NCI-H2227 (cell line): ENCODE measurements around the gene ADIRF.
"Not testable (repeated sequence)": the region's sequence is repeated elsewhere in the genome, so short reads cannot be mapped to it uniquely, and the experiment has no call there.

ENCODE experiments used
- DNase-seq: peaks from one replicate; lab custom pipeline; 2025; ENCODE audit not compliant: unreplicated experiment; lab: John Stamatoyannopoulos, UW

Gene ADIRF

DNA sequence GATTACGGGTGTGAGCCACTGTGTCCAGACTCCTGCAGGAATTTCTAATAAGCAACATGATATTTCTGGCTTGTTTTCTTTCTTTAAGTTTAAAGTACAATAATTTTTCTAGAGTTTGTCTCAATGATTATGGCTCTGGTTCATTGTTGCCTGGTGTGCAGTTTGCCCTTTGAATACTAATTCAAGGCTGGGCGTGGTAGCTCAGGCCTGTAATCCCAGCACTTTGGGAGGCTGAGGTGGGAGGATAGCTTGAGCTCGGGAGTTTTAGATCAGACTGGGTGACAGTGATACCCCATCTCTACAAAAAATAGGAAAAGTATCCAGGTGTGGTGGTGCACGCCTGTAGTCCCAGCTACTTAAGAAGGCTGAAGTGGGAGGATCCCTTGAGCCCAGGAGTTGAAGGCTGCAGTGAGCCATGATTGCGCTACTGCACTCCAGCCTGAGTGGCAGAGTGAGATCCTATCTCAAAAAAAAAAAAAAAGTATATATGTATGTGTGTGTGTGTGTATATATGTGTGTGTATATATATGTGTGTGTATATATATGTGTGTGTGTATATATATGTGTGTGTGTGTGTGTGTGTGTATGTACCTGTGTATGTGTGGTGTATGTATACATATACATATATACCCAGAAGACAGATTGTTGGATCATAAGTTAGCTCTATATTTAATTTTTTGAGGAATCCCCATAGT lies 8.2 kb downstream of the ADIRF start:
- DNase-seq = no peak

- not testable (repeated sequence) for DNase-seq
Measured at GRCh38 chr10:86978457-86978856, 10.2 kb downstream of the ADIRF start.

- no peak for DNase-seq
Measured at GRCh38 chr10:86979296-86979818, 11.1 kb downstream of the ADIRF start.

GRCh38 chr10:86979977-86980448 lies 11.7 kb downstream of the ADIRF start:
- DNase-seq = no peak

- not testable (repeated sequence) for DNase-seq
Measured at GRCh38 chr10:86981020-86981419, 12.7 kb downstream of the ADIRF start.

- no peak for DNase-seq
Measured at GRCh38 chr10:86981716-86982115, 13.4 kb downstream of the ADIRF start.

GRCh38 chr10:86984498-86984897 lies 16.2 kb downstream of the ADIRF start:
- not testable (repeated sequence) for DNase-seq

DNA sequence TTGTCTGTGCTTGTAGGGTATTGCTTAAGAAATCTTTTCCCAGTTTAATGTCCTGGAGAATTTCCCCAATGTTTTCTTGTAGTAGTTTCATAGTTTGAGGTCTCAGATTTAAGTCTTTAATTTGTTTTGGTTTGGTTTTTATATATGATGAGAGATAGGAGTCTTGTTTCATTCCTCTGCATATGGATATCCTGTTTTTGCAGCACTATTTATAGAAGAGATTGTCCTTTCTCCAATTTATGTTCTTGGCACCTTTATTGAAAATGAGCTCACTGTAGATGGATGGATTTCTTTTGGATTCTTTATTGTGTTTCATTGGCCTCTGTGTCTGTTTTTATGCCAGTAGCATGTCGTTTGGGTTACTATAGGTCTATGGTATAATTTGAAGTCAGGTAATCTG lies 20.2 kb downstream of the ADIRF start:
- DNase-seq = no peak

DNA sequence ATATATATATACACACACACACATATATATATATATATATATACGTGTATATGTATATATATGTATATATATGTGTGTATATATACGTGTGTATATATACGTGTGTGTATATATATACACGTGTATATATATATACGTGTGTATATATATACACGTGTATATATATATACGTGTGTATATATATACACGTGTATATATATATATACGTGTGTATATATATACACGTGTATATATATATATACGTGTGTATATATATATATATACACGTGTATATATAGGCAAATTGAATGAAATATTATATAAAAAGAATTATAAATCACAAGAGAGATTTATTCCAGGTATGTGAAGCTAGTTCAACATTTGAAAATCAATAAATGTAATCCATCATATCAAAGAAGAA lies 23.1 kb downstream of the ADIRF start:
- DNase-seq = not testable (repeated sequence)

- no peak for DNase-seq
Measured at GRCh38 chr10:86992456-86992855, 24.2 kb downstream of the ADIRF start.

- DNase-seq = no peak
Measured at GRCh38 chr10:86992929-86993328, 24.6 kb downstream of the ADIRF start.

- not testable (repeated sequence) for DNase-seq
Measured at GRCh38 chr10:86999802-87000403, 31.6 kb downstream of the ADIRF start.

- DNase-seq = no peak
Measured at GRCh38 chr10:87000491-87000890, 32.2 kb downstream of the ADIRF start.

DNA sequence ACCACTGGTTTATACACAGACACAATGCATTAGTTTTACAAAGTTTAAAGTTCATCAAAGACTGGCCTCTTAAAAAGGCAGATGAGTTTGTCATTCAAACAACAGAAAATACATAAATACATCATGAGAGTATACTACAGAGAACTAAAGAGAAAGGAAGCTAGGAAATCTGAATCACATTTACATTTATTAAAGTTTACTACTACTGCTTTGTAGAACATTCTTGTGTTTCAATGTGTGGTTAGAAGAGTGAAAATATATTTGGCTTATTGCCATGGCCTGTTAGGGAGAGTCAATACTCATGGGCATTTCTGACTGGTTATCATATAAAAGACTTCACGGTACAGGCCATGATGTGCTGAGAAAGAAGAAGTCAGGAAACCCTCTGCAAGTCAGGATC lies 38.8 kb downstream of the ADIRF start:
- DNase-seq = not testable (repeated sequence)

DNA sequence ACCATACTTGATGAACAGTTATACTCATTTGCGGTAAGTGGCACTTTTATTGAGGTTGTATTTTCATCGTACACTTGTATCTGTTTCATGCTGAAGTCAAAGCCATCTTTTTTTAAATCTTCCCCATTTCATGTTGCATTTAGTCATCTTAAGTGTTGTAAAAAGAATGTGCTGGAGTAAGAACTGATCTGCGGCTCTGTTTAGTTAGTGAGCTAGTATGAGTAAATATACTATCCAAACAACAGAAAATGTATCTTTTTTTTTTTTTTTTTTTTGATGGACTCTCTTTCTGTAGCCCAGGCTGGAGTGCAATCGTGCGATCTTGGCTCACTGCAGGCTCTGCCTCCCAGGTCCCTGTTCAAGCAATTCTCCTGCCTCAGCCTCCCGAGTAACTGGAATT lies 39.4 kb downstream of the ADIRF start:
- DNase-seq = not testable (repeated sequence)

GRCh38 chr10:87008303-87008702 lies 40.0 kb downstream of the ADIRF start:
- DNase-seq = not testable (repeated sequence)

- DNase-seq = not testable (repeated sequence)
Measured at GRCh38 chr10:87009134-87009696, 40.9 kb downstream of the ADIRF start.

DNA sequence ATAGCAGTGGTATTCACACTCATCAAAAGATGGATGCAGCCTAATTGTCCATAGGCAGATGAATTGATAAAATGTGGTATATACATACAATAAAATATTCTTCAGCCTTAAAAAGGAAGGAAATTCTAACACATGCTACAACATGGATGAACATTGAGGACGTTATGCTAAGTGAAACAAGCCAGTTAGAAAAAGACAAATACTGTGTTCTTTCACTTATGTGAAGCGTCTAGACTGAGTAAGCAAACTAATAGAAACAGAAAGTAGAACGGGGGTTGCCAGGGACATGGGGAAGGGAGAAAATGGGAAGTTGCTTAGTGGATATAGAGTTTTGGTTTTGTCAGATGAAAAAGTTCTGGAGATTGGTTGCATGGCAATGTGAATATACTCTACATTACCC lies 45.2 kb downstream of the ADIRF start:
- not testable (repeated sequence) for DNase-seq

- DNase-seq = not testable (repeated sequence)
Measured at GRCh38 chr10:87014986-87015716, 46.9 kb downstream of the ADIRF start.

DNA sequence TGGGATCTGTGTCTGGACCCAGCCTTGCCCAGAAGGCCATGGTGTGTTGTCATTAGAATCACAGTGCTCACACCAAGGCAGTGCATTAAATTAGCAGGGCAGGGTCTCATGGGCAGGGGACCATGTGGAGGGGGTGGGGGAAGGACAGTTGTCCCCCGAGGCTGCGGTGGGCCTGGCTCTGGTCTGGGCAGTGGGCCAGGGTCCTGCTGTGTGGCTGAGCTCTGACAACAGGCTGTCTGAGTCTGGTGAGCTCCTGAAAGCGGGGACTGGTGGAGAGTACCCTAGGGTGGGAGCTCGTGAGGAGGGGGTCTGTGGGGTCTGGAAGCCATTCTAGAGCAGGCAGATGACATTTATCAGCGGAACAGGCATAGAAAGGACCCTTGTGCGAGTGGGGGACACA lies 49.8 kb downstream of the ADIRF start:
- not testable (repeated sequence) for DNase-seq

DNA sequence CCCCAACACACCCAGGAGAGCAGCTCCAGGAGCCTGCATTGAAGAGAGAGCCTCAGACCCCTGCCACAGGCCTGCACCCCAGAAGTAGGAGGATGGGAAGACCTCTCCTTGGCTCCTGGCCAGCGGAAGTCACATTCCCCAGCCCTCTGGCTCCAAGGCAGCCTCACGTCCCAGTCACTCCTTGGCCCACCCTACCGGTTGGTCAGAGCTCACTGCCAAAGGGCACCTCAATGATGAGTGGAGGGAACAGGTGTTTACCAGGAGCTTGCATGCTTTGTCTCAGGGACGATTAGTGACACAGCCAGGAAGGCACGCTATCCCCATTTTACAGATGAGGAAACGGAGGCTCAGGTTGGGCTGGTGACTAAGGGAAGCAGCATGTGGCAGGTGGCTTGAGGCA lies 50.8 kb downstream of the ADIRF start:
- DNase-seq = not testable (repeated sequence)
